HG02943 (cell line): ENCODE data around the gene HOXC6.
"Not testable (repeated sequence)": the region's sequence is repeated elsewhere in the genome, so short reads cannot be mapped to it uniquely, and the experiment has no call there.

Experiments used
- ATAC-seq: cut with Tn5 transposase; IDR thresholded peaks from one replicate; pipeline ENCODE4 v1.9.1; 2021; ENCODE audit warnings: mild to moderate bottlenecking, low read depth, moderate library complexity; ENCODE audit not compliant: unreplicated experiment

Gene HOXC6

DNA sequence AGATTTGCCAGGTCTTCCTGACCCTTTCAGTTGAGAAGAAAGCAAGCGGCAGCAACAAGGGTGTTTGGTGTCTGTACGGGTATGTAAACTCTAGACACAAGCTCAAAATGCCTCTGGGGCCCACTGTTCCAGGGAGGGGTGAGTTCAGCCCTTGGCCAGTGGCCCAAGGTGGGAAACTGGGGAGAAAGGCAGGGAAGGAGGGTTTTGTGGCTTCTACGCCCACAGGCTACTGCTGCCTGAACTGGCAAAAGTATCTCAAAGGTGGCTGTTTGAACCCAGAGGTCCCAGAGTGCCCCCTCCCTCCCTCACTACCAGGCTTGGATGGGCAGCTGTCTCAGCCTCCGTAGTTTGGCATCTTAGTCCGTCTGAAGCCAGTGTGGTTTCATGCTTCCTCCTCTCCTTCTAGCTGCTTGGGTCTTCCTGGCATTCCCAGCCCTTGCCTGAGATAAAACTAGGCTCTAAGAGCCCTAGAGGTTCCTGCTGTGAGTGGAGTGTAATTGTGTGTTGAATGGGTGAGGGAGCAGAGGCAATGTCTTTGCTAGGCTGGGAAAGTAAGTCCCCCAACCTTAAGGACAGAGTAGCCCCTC, 10.1 kb downstream of the HOXC6 start:
- no peak for ATAC-seq

DNA sequence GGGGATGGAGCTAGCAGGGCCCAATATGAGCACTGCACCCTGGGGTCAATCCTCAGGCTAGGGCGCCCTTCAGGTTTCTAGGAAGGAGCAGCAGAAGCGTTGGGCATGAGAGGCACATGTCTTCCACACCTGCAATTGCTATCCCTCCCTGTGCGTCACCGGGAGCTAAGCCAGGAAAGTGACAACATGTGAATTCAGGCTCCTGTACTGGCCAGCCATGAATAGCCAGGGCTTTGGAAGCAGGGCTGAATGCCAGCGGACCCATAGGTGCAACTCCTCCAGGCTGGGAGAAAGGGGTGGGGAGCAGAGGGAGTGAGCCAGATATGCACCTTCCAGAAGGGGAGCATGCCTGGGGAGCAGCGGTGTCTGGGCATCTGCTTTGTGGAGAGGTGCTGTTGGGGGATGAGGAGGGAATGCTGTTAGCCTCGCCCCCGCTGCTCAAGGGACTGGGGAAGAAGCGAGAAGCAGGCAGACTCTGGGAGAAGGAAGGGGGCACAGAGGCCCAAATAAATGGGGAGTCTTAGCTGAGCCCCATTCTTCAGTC, 10.7 kb downstream of the HOXC6 start:
- no peak for ATAC-seq

DNA sequence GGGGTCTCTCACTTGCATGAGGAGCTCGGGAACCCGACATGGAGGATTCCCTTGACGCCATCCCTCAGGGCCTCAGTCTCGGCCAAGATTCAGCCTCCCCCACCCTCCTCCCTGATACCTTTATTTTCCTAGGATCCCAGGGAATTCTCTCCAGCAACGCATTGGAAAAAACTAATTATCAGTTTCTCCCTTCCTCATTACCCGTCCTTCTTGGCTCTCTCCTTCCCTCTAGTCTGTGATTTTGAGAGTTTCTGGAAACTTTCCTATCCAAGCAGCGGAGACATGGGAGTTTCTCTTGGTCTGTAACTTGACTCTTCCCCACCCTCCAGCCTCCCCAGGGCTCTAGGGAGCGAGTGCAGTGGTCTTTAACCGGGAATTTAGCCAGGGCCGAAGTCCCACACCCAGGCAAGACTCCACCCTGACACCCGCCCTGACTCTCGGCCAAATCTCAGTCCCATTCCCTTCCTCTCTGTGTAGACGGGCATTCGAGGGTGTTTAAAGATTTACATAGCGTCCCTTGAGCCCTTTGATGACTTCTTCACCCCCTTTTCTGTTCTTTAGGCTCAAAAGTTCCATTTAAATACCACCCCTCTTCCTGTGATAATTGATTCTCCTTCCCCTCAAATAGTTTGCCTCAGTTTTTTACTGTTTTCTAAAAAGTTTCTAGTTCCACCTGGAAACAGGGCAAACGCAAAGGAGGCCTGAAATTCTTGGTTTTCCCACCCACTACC, 11.3 kb downstream of the HOXC6 start:
- ATAC-seq, result no peak

DNA sequence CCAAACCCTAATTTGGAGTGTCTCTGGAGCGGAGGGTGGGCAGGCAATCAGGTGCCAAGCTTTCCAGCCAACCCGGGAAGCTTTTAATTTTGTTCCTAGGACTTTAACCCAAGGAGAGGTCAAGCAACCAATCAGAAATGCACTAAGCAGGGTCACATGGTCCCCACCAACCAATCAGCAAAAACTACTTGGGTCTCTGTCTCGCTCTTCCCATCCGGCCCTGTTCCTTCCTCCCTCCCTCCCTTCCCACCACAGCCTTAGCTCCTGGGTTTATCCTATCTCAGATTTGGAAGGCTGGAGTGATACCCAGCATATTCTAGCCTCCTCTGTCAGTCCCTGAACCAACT, 11.9 kb downstream of the HOXC6 start:
- no peak for ATAC-seq

DNA sequence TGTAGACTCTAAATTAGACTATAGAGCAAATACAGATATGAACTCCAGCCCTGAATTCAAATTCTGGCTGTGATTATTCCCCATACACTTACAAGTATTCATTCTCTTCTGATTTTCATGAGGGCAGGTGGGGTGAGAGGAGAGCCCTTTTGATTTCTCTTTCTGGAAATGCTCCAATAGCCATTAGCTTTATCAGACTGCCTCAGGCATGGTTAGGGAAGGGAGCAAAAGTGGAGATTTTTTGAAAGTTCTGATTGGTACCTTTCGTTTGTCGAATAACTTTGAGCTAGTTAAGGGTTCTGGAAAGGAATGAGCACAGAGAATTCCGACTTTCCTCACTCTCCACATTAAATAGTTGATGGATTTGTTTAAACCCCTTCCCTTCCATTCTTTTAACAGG, 12.4 kb downstream of the HOXC6 start:
- no peak for ATAC-seq

DNA sequence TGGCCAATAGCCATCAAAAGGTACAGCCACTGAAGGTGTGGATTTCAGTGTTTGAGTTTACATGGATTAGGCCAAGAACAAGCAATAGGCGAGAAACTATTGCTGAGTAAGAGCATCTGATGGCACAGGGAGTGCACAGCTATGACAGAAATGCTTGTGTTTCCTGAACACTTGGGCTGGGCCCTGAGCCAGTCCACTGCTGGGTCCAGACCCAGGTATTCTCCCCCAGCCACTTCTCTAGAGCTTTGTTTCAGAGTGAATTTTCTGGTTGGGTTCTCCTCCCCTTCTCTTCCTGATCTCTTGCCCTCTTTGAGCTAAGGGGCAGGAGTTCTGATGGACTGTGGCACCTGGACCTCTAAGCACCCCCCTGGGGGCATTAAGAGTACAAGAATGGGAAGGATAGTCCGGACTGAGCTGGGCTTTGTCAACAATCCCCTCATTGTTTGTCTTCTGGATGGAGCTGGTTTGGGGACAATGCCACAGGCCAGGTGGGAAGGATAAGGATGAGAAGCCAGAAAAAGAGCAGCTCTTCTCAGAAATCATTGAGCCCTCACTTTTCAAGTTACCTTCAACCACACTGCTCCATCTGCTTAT, 13.0 kb downstream of the HOXC6 start:
- ATAC-seq, result no peak

DNA sequence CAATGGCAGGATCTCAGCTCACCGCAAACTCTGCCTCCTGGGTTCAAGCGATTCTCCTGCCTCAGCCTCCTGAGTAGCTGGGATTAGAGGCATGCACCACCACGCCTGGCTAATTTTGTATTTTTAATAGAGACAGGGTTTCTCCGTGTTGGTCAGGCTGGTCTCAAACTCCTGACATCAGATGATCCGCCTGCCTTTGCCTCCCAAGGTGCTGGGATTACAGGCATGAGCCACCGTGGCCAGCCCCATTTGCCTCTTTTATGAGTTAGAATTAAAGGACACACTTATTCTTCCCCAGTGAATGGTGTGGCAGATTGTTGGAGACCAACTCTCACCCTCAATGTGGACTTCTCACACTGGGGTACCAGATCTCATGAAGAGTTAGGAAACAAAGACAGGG, 13.8 kb downstream of the HOXC6 start:
- ATAC-seq, result not testable (repeated sequence)

DNA sequence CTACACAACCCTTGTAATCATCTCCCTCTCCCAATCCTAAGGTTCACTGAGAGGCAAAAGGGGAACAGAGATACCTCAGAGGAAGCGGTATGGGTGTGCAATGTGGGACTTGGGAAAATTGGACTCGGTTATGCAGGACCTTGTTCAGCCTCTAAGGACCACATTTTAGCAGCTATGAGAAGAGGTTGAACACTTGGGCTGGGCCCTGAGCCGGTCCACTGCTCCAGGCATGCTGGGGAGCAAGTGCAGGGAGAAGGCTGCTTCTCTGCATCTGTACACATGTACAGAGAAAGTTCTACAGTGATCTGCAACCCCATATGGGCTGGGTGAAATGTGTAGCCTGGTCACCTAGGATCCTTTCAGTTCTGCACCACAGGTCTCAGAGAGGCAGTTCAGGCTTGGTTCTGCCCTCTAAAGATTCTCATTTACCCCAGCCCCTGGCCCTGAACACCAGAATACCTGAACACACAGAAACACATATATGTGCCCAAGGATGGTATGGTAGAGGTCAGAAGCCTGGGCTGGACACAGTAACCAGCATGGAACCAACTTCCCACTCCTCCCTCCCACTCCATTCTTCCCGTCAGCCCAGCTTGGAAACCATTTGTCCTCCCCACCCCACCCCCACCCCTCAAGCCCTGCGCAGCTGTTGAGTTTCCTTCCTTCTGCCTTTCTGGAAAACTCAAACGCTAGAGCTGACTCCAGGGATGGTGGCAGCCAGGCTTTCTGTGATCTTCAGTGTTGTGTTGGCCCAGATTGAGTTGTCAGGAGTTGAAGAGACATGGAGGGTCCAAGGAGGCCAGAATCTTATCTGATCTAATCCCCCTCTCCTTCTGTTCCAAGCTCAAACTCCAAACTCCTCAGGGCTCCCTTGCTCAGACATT, 15.0 kb downstream of the HOXC6 start:
- ATAC-seq, result no peak

DNA sequence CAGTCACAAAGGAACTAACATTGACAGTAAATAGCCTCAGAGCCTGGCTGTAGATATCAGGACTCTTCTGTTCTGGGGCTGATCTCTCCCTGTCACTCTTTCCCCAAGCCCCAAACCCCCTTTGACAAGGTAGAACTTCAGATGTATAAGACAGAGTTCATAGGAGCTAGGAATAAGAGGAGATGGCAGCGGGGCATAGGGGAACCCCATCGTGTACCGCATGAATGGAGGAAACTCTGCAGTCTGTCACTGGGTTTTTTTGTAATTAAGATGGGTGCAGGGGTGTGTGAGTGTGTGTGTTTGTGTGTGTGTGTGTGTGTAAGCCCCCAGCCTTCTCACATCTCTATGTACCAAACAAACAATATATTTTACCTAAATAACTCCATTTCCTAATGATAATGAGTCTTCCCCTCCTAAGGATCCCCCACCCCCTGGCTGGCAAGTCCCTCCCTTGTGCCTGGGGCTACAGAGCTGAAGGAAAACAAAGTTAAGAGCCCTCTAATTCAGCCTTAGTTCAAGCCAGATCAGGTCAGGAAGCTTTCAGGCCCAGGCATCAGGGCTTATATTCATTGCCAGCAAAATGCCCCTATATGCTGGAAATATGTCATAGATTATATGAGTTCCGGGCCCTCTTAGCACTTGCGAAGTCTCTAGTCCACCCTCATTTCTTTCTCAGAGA, 16.3 kb downstream of the HOXC6 start:
- ATAC-seq, result no peak

DNA sequence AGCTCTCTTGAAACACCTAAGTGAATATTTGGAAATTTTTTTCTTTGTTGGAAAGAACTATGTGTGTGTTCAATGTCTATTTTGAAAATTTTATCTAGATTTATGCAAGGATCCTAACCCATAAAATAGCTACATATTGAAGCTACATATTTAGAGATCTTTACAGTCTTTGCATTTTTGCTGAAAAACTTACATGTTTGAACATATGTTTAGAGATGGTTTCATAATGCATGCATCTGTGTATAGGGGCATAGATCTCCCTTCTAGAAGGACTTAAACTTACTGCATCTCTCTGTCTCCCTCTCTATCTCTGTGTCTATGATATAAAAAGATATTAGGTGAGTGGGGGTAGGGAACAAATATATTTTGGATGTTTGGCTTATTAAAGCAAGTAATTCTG, 17.2 kb downstream of the HOXC6 start:
- ATAC-seq, result no peak

DNA sequence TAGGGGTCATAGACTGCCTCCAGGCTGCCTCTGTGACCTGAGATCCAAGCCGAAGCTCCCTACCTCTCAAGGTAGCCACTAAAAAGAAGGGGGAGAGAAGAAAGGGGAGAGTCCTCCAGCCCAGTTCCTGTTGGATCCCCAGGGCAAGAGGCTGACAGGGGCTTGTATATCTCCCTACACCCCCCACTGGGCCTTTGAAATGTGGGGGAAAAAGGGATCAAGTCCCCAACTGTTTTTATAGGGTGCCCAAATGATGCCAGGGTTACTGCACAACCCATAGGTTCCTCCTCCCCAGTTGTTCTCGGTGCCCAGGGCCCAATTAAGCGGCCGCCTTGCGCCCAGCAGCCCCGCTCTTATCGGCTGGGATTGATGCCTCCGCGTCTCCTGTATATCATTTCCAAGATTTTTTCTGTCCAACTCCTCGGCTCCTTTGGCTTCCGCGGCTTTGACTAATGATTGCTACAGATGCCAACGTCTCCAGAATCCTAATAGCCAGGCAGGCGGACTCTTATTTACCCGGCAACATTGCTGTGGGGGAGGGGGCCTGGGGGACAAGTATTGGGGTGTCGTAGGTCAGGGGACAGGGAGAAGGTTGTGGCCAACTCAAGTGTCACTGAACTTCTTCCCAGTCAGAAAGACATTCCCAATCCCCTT, 17.8 kb downstream of the HOXC6 start:
- no peak for ATAC-seq

DNA sequence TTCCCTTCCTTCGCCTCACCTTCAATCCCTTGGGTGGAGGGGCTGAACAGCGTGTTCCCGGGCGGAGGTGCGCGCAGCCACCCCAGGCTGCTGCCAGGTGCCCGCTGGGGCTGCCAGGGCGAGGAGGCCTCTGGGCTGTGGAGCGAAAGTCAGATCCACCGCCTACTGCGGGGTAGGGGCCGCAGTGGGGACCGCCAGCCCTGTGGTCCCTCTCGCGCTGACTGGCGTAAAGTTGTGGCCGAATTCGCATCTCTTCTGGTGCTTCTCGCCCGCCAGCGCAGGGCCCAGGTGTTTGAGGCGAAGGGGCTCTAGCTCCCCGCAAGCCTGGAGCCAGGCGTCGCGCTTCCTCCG, 18.5 kb downstream of the HOXC6 start:
- ATAC-seq, result no peak

DNA sequence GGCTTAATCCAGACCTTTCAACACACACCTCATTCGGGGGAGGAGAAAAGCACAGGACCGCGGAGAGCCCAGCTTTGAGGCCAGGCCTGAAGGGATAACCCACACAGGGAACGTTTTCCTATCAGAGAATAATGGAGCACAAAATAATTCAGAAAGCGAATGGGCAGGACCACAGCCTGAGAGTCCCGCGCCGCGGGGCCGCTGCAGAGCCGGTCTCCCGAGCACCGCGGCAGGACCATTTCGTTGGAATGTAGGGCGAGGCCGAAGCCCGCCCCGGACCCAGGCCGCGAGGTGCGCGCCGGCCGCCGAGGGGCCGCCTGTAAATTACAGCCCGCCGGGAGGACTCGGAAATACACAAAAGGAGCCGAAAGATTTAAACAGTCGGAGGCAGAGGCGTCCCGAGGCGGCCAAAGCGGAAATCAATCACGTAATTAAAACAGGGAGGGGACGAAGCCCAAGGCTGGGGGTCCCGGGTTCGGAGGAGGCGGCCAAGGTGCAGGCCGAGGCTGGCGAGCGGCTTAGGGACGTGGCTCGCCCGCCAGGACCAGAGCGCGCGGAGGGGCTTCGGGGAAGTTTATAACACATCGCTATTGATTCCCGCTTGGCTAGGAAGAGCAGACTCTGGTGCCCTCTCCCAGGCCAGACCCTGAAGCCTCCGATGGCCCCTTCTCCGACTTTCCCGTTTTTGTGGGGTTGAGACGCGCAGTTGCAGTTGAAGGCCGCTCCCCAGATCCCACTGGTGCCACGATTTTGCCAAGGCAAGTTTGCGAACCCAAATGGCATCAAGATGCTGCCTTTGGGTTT, 19.1 kb downstream of the HOXC6 start:
- ATAC-seq, result no peak

DNA sequence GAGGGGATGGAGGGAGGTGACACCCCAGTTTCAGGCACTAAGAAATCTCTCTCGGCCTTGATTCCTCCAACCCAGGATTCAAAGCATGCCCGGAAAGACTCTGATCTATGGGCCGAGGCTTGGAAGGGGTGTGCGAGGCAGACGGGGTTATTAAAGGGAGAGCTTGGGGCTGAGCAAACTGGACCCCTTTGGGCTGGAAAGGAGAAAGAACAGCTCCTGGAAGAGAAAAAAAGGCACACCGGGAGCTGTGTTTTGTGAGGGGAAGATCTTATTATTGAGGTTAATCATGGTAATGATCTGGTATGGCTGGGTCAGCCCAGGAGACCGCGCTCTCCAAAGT, 19.7 kb downstream of the HOXC6 start:
- no peak for ATAC-seq

DNA sequence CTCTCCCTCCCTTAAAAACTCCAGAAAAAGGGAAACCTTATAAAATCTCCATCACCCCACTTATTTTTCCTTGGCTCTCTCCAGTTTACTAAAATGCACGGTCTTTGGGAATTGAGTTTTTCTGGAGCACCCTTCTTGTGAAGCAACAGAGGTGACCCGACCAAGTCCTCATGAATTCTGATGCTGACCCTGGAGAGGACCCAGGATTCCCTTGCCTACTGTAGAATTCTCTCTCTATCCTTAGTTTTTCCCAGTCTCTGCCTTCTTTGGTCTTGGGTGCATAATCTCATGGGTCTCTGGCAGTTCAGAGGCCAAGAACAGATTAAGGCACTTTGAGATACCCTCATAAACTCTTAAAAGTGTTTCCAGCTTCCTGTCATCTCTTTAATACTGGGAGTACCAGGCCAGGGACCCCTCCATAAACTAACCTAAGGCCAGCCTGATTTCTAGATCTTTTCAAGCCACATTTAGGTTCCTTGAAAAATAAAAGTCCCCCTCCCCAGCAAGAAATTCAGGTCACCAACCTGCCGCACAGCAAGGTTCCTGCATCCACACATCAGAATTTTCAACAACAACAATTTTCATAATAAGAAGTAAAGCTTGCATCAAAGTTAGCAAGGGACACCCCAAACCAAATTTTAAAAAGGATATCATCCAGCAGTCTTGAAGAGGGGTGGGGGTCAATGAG, 20.3 kb downstream of the HOXC6 start:
- no peak for ATAC-seq

DNA sequence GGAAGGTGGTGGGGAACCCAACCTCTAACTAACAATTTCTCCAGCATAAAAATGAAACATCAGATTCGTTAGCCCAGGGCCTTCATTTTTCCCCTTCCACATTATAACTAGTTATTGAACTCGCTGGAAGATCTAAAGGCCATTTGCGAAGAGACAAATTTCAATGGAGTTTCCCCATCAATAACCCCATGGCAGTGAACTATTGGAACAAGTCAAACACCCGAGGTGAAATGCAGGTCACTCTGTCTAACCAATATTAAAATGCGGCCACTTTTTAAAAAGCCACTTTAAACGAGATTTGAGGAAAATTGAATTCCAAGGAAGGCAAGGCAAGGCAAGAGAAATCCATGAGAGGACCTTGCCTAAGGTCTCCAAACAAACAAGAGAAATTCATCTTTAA, 20.9 kb downstream of the HOXC6 start:
- no peak for ATAC-seq

DNA sequence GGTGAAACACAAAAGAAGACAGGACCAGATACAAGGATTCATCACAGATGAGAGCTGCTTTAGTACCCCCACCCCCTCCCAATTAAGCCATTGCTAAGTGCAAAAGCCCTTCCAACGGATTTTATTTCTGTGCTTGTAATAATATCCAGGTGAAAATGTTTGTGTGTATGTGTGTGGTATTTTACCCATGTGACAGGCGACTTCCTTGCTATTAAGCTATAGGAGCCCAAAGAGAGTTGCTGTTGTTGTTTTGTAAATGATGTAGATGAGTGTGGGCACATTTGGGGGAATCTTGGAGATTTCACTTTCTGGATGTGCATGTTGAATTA, 22.2 kb downstream of the HOXC6 start:
- no peak for ATAC-seq

DNA sequence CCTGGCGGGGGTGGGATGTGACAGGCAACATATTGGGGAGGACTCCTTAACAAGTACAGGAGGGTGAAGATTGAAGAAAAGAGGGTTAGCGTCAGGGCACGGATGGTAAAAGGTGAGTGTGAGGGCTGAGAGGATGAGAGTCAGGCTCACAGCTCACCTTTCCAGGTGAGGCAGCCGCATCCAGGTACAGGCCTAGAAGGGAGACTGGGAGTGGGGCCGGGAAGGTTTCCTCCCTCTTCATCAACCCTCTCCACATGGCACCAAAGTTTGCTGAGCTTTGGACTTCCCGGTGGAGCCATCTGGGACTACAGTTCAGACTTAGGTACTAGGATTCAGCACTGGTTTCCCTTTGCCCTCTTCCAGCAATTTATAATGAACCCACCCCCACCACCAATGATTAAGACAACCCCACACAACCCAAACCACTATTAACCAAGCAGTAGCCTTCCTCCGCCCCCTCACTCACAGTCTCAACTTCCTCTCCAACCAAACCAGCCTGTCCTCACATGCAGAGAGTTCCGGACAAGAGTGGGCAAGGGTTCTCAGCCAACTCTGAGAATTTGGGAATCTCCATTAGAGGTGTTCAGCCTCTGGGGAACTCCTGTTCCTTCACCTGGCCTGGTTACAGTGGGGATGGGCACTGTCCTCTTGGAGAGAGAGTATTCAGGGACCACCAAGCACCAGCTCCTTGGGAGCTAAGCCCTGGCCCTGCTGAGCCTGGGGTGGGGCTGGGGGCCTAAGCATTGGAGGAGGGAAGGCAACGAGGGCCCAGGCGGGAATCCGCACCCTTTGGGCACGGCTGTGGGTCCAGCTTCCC, 23.0 kb downstream of the HOXC6 start:
- no peak for ATAC-seq
